Neuronal stem cell (in vitro differentiated cells): ENCODE data around the gene SPPL2A.

Experiments
- DNase-seq: peaks from one replicate; pipeline ENCODE4 v3.0.0-alpha.2; 2013; ENCODE audit warnings: low spot score
- H2AFZ ChIP-seq: one replicate; pipeline ENCODE4 v1.6.1; 2013; ENCODE audit warnings: mild to moderate bottlenecking, low read length, inconsistent platforms
- H2AK5ac ChIP-seq: 2 replicates; pipeline ENCODE4 v1.6.1; 2013; ENCODE audit warnings: low read depth, mild to moderate bottlenecking, inconsistent platforms, low read length, moderate library complexity, mixed read lengths
- H2BK120ac ChIP-seq: 2 replicates; pipeline ENCODE4 v1.6.1; 2013; ENCODE audit warnings: low read depth, mild to moderate bottlenecking, inconsistent platforms, low read length, moderate library complexity, mixed read lengths
- H2BK12ac ChIP-seq: one replicate; pipeline ENCODE4 v1.6.1; 2013; ENCODE audit warnings: low read length, inconsistent platforms
- H2BK15ac ChIP-seq: 2 replicates; pipeline ENCODE4 v1.6.1; 2013; ENCODE audit warnings: mild to moderate bottlenecking, low read length, inconsistent platforms, mixed read lengths
- H2BK5ac ChIP-seq: one replicate; pipeline ENCODE4 v1.6.1; 2013; ENCODE audit warnings: inconsistent platforms, mild to moderate bottlenecking, low read length, moderate library complexity
- H3K14ac ChIP-seq: one replicate; pipeline ENCODE4 v1.6.1; 2013; ENCODE audit warnings: low read length, inconsistent platforms
- H3K18ac ChIP-seq: 2 replicates; pipeline ENCODE4 v1.6.1; 2013; ENCODE audit warnings: low read length, inconsistent platforms
- H3K23ac ChIP-seq: 2 replicates; pipeline ENCODE4 v1.6.1; 2013; ENCODE audit warnings: low read depth, mild to moderate bottlenecking, mixed read lengths, low read length, inconsistent platforms; ENCODE audit not compliant: poor library complexity
- H3K27ac ChIP-seq: replicated peaks from 3 replicates; pipeline ENCODE4 v1.5.1; 2013; ENCODE audit warnings: low read length, inconsistent platforms
- H3K27me3 ChIP-seq, 3 experiments: 2 replicates each; pipeline ENCODE4 v1.6.1; 2013; ENCODE audit warnings: low read length in 3 of 3, mild to moderate bottlenecking in 2 of 3, inconsistent platforms in 1 of 3, low read depth in 1 of 3, mixed read lengths in 1 of 3, moderate library complexity in 1 of 3; ENCODE audit not compliant: control insufficient read depth in 3 of 3, insufficient read depth in 3 of 3
- H3K36me3 ChIP-seq, 2 donors: replicated peaks in 1 of 2; 2 replicates each; pipeline ENCODE4 v1.6.1; 2013; ENCODE audit warnings: low read length in 2 of 2; ENCODE audit not compliant: control insufficient read depth in 2 of 2, insufficient read depth in 2 of 2
- H3K4ac ChIP-seq: 2 replicates; pipeline ENCODE4 v1.6.1; 2013; ENCODE audit warnings: inconsistent platforms, mild to moderate bottlenecking, low read length, moderate library complexity
- H3K4me1 ChIP-seq, 2 donors: 1 replicate in 1 of 2; 2 replicates in 1 of 2; pipeline ENCODE4 v1.6.1; 2013; ENCODE audit warnings: low read length in 2 of 2, low read depth in 1 of 2; ENCODE audit not compliant: control insufficient read depth in 2 of 2, insufficient read depth in 1 of 2
- H3K4me2 ChIP-seq: one replicate; pipeline ENCODE4 v1.6.1; 2013; ENCODE audit warnings: mild to moderate bottlenecking, low read length, inconsistent platforms; ENCODE audit not compliant: insufficient read depth, poor library complexity, severe bottlenecking
- H3K4me3 ChIP-seq, 2 donors: 2 replicates each; pipeline ENCODE4 v1.5.1; 2013; ENCODE audit warnings: low read length in 2 of 2, mild to moderate bottlenecking in 2 of 2, inconsistent platforms in 1 of 2, moderate library complexity in 1 of 2
- H3K79me1 ChIP-seq: one replicate; pipeline ENCODE4 v1.6.1; 2013; ENCODE audit warnings: low read depth, mild to moderate bottlenecking, inconsistent platforms, low read length, moderate library complexity
- H3K9ac ChIP-seq: one replicate; pipeline ENCODE4 v1.6.1; 2013; ENCODE audit warnings: mild to moderate bottlenecking, low read depth, low read length, inconsistent platforms; ENCODE audit not compliant: poor library complexity
- H3K9me3 ChIP-seq, 2 donors: replicated peaks in 1 of 2; 2 replicates each; pipeline versions ENCODE3 to v1.6.1; 2013; ENCODE audit warnings: low read length in 2 of 2, mild to moderate bottlenecking in 2 of 2, inconsistent platforms in 1 of 2, low read depth in 1 of 2, mixed read lengths in 1 of 2, moderate library complexity in 1 of 2; ENCODE audit not compliant: control insufficient read depth in 2 of 2, insufficient read depth in 1 of 2
- H4K8ac ChIP-seq: one replicate; pipeline ENCODE4 v1.6.1; 2013; ENCODE audit warnings: low read depth, mild to moderate bottlenecking, inconsistent platforms, low read length, moderate library complexity
- H4K91ac ChIP-seq: one replicate; pipeline ENCODE4 v1.6.1; 2013; ENCODE audit warnings: low read length, low read depth, mild to moderate bottlenecking, inconsistent platforms; ENCODE audit not compliant: poor library complexity
- WGBS, 2 donors: extraction: QIAGEN DNeasy Blood & Tissue Kit; methylation state at CpG; one replicate each; pipeline ENCODE4 v1.1.7; 2013; ENCODE audit warnings: missing lambda C conversion rate in 2 of 2, mixed read lengths in 1 of 2; ENCODE audit not compliant: insufficient read length in 2 of 2, insufficient replicate concordance in 1 of 2; ENCODE audit errors: extremely low coverage in 2 of 2; 5-methylcytosine and 5-hydroxymethylcytosine counted together

The SPPL2A gene

GRCh38 chr15:50710585-50710984 is 54.9 kb downstream of the SPPL2A start:
- Histone ChIP-seq H3K4ac (no peak overlapping the region), H3K23ac (no peak overlapping the region), H3K4me3 (no peak overlapping the region), H2AK5ac (no peak overlapping the region), H2BK120ac (no peak overlapping the region), H3K9ac (no peak overlapping the region), H2BK15ac (no peak overlapping the region), H3K27me3 (no peaks in the 10 kb centered on the region), H3K27ac (no peak overlapping the region), H3K18ac (no peak overlapping the region), H3K36me3 (peaks cover 0 to 19% of the 10 kb centered on the region in 2 donors), H3K4me2 (no peak overlapping the region), H3K9me3 (no peaks in the 10 kb centered on the region), H4K8ac (no peak overlapping the region), H2AFZ (no peak overlapping the region), H3K14ac (no peak overlapping the region), H3K4me1 (no peaks in the 10 kb centered on the region), H4K91ac (no peak overlapping the region), H2BK12ac (no peak overlapping the region), H3K79me1 (no peaks in the 10 kb centered on the region), H2BK5ac (no peak overlapping the region)
- DNase-seq: no peak

GRCh38 chr15:50707878-50708427 is 57.6 kb downstream of the SPPL2A start:
- Histone ChIP-seq H3K27ac (no peak overlapping the region), H3K36me3 (peaks cover 0 to 22% of the 10 kb centered on the region in 2 donors), H3K4me3 (no peak overlapping the region), H2AFZ (no peak overlapping the region), H3K27me3 (no peaks in the 10 kb centered on the region), H3K18ac (no peak overlapping the region), H2BK12ac (no peak overlapping the region), H3K4ac (no peak overlapping the region), H2BK15ac (no peak overlapping the region), H3K9ac (no peak overlapping the region), H2BK120ac (no peak overlapping the region), H3K9me3 (no peaks in the 10 kb centered on the region), H2AK5ac (no peak overlapping the region), H3K14ac (no peak overlapping the region), H3K4me2 (no peak overlapping the region), H3K23ac (no peak overlapping the region), H4K8ac (no peak overlapping the region), H2BK5ac (no peak overlapping the region), H3K79me1 (no peaks in the 10 kb centered on the region), H4K91ac (no peak overlapping the region), H3K4me1 (no peaks in the 10 kb centered on the region)
- DNase-seq: no peak
- WGBS, 2 donors: no CpG with 5 or more reads among the region's 3 CpGs

- Histone ChIP-seq H4K8ac (no peak overlapping the region), H2BK12ac (no peak overlapping the region), H3K9ac (no peak overlapping the region), H3K79me1 (no peaks in the 10 kb centered on the region), H3K4me3 (no peak overlapping the region), H3K14ac (no peak overlapping the region), H2BK5ac (no peak overlapping the region), H2BK120ac (no peak overlapping the region), H3K4me2 (no peak overlapping the region), H2BK15ac (no peak overlapping the region), H3K4me1 (no peaks in the 10 kb centered on the region), H2AFZ (no peak overlapping the region), H3K36me3 (peaks cover 0 to 17% of the 10 kb centered on the region in 2 donors), H3K18ac (no peak overlapping the region), H2AK5ac (no peak overlapping the region), H4K91ac (no peak overlapping the region), H3K27me3 (no peaks in the 10 kb centered on the region), H3K23ac (no peak overlapping the region), H3K27ac (no peak overlapping the region), H3K9me3 (no peaks in the 10 kb centered on the region), H3K4ac (no peak overlapping the region)
- no peak for DNase-seq
- no CpG with 5 or more reads among the region's 1 CpG for WGBS, 2 donors
These were observed 62.7 kb downstream of the SPPL2A start for GRCh38 chr15:50702762-50703334.

- H3K9ac ChIP-seq: no peak overlapping the region
- no peak overlapping the region for H3K4me3 ChIP-seq
- no peak overlapping the region for H2AK5ac ChIP-seq
- no peak overlapping the region for H4K91ac ChIP-seq
- H4K8ac ChIP-seq: no peak overlapping the region
- H2BK120ac ChIP-seq: no peak overlapping the region
- no CpG with 5 or more reads among the region's 8 CpGs for WGBS, 2 donors
- H2BK15ac ChIP-seq: no peak overlapping the region
- H3K27me3 ChIP-seq: no peaks in the 10 kb centered on the region
- H3K23ac ChIP-seq: no peak overlapping the region
- H3K4me1 ChIP-seq: no peaks in the 10 kb centered on the region
- H3K4ac ChIP-seq: no peak overlapping the region
- H3K18ac ChIP-seq: no peak overlapping the region
- H3K4me2 ChIP-seq: no peak overlapping the region
- DNase-seq: no peak
- no peak overlapping the region for H2BK12ac ChIP-seq
- no peak overlapping the region for H3K27ac ChIP-seq
- no peaks in the 10 kb centered on the region for H3K79me1 ChIP-seq
- H3K9me3 ChIP-seq: no peaks in the 10 kb centered on the region
- no peak overlapping the region for H2BK5ac ChIP-seq
- H2AFZ ChIP-seq: no peak overlapping the region
- H3K36me3 ChIP-seq: peaks cover 0 to 2% of the 10 kb centered on the region in 2 donors
- no peak overlapping the region for H3K14ac ChIP-seq
These were observed 67.4 kb downstream of the SPPL2A start for GRCh38 chr15:50698101-50698500.
